H1 (cell line): ENCODE measurements around the gene SAP30L. TPM values are rescaled to one million over a fixed set of nuclear protein-coding genes. Genes with fewer than 3 reads are reported as not detected.

Experiments
- CTCF ChIA-PET: fragments of 300-600 bp; sonication (Branson Sonifier 250); formaldehyde crosslinking; loops from one replicate; lab custom pipeline; 2021; ENCODE audit not compliant: partially characterized antibody; lab: Charles Lee
- POLR2A ChIA-PET: fragments of 300-600 bp; sonication (Branson Sonifier 250); formaldehyde crosslinking; loops from one replicate; lab custom pipeline; 2021; ENCODE audit warnings: inconsistent platforms; ENCODE audit not compliant: partially characterized antibody; lab: Charles Lee
- DNase-seq, 2 experiments: peaks; one replicate each; pipeline versions ENCODE4 v3.0.0 to v3.0.0-alpha.2; 2010 to 2022; ENCODE audit warnings: low spot score in 2 of 2, low read depth in 1 of 2, mixed read lengths in 1 of 2
- FAIRE-seq: peaks from 2 replicates; lab custom pipeline; 2011; peaks lifted over from hg19 to GRCh38; lab: Jason Lieb, UNC
- H2AFZ ChIP-seq: 2 replicates; pipeline ENCODE4 v1.8.1; 2012; ENCODE audit warnings: low read length, inconsistent platforms
- H2AK5ac ChIP-seq: 2 replicates; pipeline ENCODE4 v1.6.1; 2013; ENCODE audit warnings: low read depth, low read length
- H2BK120ac ChIP-seq: replicated peaks from 2 replicates; pipeline ENCODE3; 2013; ENCODE audit warnings: low read depth, low read length, inconsistent platforms
- H2BK12ac ChIP-seq: 2 replicates; pipeline ENCODE4 v1.6.1; 2013; ENCODE audit warnings: low read depth, low read length
- H2BK15ac ChIP-seq: 2 replicates; pipeline ENCODE4 v1.6.1; 2013; ENCODE audit warnings: low read length
- H2BK20ac ChIP-seq: 2 replicates; pipeline ENCODE4 v1.6.1; 2013; ENCODE audit warnings: low read length
- H2BK5ac ChIP-seq: 2 replicates; pipeline ENCODE4 v1.6.1; 2013; ENCODE audit warnings: low read depth, low read length
- H3K14ac ChIP-seq: 2 replicates; pipeline ENCODE4 v1.6.1; 2013; ENCODE audit warnings: inconsistent platforms; ENCODE audit not compliant: insufficient read length
- H3K18ac ChIP-seq: 2 replicates; pipeline ENCODE4 v1.6.1; 2013; ENCODE audit warnings: low read length; ENCODE audit errors: extremely low read depth
- H3K23ac ChIP-seq: 2 replicates; pipeline ENCODE4 v1.6.1; 2013; ENCODE audit warnings: inconsistent platforms; ENCODE audit not compliant: insufficient read length
- H3K23me2 ChIP-seq: 2 replicates; pipeline ENCODE4 v1.6.1; 2013; ENCODE audit warnings: low read depth, low read length
- H3K27ac ChIP-seq: 2 replicates; pipeline ENCODE4 v1.6.1; 2011; ENCODE audit warnings: low read depth, low read length, inconsistent platforms
- H3K27me3 ChIP-seq, 4 experiments: replicated peaks in 1 of 4; 1 replicate in 1 of 4; 2 replicates in 3 of 4; pipeline versions ENCODE4 v1.6.1 to v1.8.1; 2011 to 2013; ENCODE audit warnings: low read length in 3 of 4, mild to moderate bottlenecking in 3 of 4, inconsistent platforms in 2 of 4, mixed read lengths in 2 of 4, moderate library complexity in 1 of 4; ENCODE audit not compliant: control insufficient read depth in 3 of 4, insufficient read depth in 3 of 4; ENCODE audit errors: extremely low read depth in 1 of 4
- H3K36me3 ChIP-seq, 4 experiments: 2 replicates each; pipeline versions ENCODE4 v1.6.1 to v1.8.1; 2011 to 2013; ENCODE audit warnings: mild to moderate bottlenecking in 4 of 4, low read length in 3 of 4, moderate library complexity in 2 of 4, control low read depth in 1 of 4, inconsistent platforms in 1 of 4; ENCODE audit not compliant: insufficient read depth in 4 of 4, control insufficient read depth in 2 of 4
- H3K4ac ChIP-seq: replicated peaks from 2 replicates; pipeline ENCODE3; 2013; ENCODE audit warnings: low read length, low read depth, mixed read lengths, inconsistent platforms; ENCODE audit not compliant: insufficient read length
- H3K4me1 ChIP-seq, 4 experiments: replicated peaks in 1 of 4; 1 replicate in 1 of 4; 2 replicates in 3 of 4; pipeline versions ENCODE4 v1.6.1 to v1.8.1; 2011 to 2013; ENCODE audit warnings: low read length in 3 of 4, inconsistent platforms in 2 of 4, mixed read lengths in 1 of 4; ENCODE audit not compliant: insufficient read depth in 4 of 4, control insufficient read depth in 3 of 4
- H3K4me2 ChIP-seq, 2 experiments: 2 replicates each; pipeline versions ENCODE4 v1.6.1 to v1.8.1; 2011 to 2013; ENCODE audit warnings: low read depth in 2 of 2, low read length in 2 of 2, control low read depth in 1 of 2, inconsistent platforms in 1 of 2, mild to moderate bottlenecking in 1 of 2; ENCODE audit not compliant: insufficient read depth in 1 of 2
- H3K4me3 ChIP-seq, 4 experiments: fragments of 200-600, 300-600 bp in 1 of 4; sonication (generic), shearing (Covaris generic), sonication (Bioruptor Twin) in 1 of 4; 2 replicates each; pipeline versions ENCODE4 v1.5.1 to v1.8.1; 2011 to 2016; ENCODE audit warnings: low read length in 4 of 4, low read depth in 3 of 4, control low read depth in 2 of 4, inconsistent platforms in 2 of 4, mild to moderate bottlenecking in 2 of 4, mixed read lengths in 1 of 4, moderate library complexity in 1 of 4; ENCODE audit not compliant: insufficient read depth in 2 of 4; ENCODE audit errors: extremely low read depth in 1 of 4
- H3K56ac ChIP-seq: replicated peaks from 2 replicates; pipeline ENCODE3; 2013; ENCODE audit warnings: low read depth, mild to moderate bottlenecking, mixed read lengths, low read length, inconsistent platforms; ENCODE audit not compliant: insufficient read length
- H3K79me1 ChIP-seq: 2 replicates; pipeline ENCODE4 v1.6.1; 2013; ENCODE audit warnings: low read depth, low read length, control low read depth
- H3K79me2 ChIP-seq, 2 experiments: 2 replicates each; pipeline versions ENCODE4 v1.6.1 to v1.8.1; 2012 to 2013; ENCODE audit warnings: low read length in 2 of 2, mild to moderate bottlenecking in 2 of 2, inconsistent platforms in 1 of 2; ENCODE audit not compliant: insufficient read depth in 2 of 2, control insufficient read depth in 1 of 2
- H3K9ac ChIP-seq, 4 experiments: replicated peaks in 1 of 4; 1 replicate in 1 of 4; 2 replicates in 3 of 4; pipeline versions ENCODE4 v1.6.1 to v1.8.1; 2011 to 2013; ENCODE audit warnings: low read depth in 3 of 4, low read length in 3 of 4, control low read depth in 2 of 4, mild to moderate bottlenecking in 2 of 4, moderate library complexity in 2 of 4, inconsistent platforms in 1 of 4; ENCODE audit errors: extremely low read depth in 1 of 4
- H3K9me3 ChIP-seq, 2 experiments: 2 replicates each; pipeline versions ENCODE4 v1.6.1 to v1.8.1; 2012 to 2013; ENCODE audit warnings: mild to moderate bottlenecking in 2 of 2, moderate library complexity in 2 of 2, control low read depth in 1 of 2, inconsistent platforms in 1 of 2, low read depth in 1 of 2, low read length in 1 of 2, mixed read lengths in 1 of 2; ENCODE audit not compliant: insufficient read depth in 2 of 2
- H4K20me1 ChIP-seq, 2 experiments: replicated peaks in 1 of 2; 2 replicates each; pipeline versions ENCODE3 to v1.8.1; 2011 to 2013; ENCODE audit warnings: inconsistent platforms in 2 of 2, low read length in 2 of 2, mild to moderate bottlenecking in 1 of 2; ENCODE audit not compliant: insufficient read depth in 2 of 2, control insufficient read depth in 1 of 2
- H4K5ac ChIP-seq: 2 replicates; pipeline ENCODE4 v1.6.1; 2013; ENCODE audit warnings: low read length, low read depth, mixed read lengths, inconsistent platforms; ENCODE audit not compliant: insufficient read length
- H4K8ac ChIP-seq: 2 replicates; pipeline ENCODE4 v1.8.0; 2013; ENCODE audit warnings: mild to moderate bottlenecking, moderate library complexity, low read length, inconsistent platforms; ENCODE audit not compliant: insufficient read depth; ENCODE audit errors: extremely low read depth
- H4K91ac ChIP-seq: replicated peaks from 2 replicates; pipeline ENCODE3; 2013; ENCODE audit warnings: low read length, mixed read lengths, inconsistent platforms; ENCODE audit not compliant: insufficient read length
- BACH1 ChIP-seq: IDR thresholded peaks from 2 replicates; pipeline ENCODE4 v1.6.1; 2012; ENCODE audit warnings: low read length, improper control_type of control experiment
- CREB1 ChIP-seq: IDR thresholded peaks from 2 replicates; pipeline ENCODE4 v1.6.1; 2012; ENCODE audit warnings: inconsistent platforms
- HDAC2 ChIP-seq, 2 experiments: fragments of 300-600 bp in 1 of 2; sonication (generic) in 1 of 2; IDR thresholded peaks; 2 replicates each; pipeline ENCODE4 v1.6.1; 2011 to 2012; ENCODE audit warnings: low read depth in 2 of 2, low read length in 2 of 2, mild to moderate bottlenecking in 2 of 2, moderate library complexity in 2 of 2, borderline replicate concordance in 1 of 2, inconsistent platforms in 1 of 2
- RBBP5 ChIP-seq: IDR thresholded peaks from 2 replicates; pipeline ENCODE4 v1.7.1; 2012; ENCODE audit warnings: low read depth, mild to moderate bottlenecking, inconsistent platforms, low read length, moderate library complexity, borderline replicate concordance
- SAP30 ChIP-seq: fragments of 300-600 bp; sonication (generic); IDR thresholded peaks from 2 replicates; pipeline ENCODE4 v1.7.1; 2012; ENCODE audit warnings: low read length, moderate library complexity, mild to moderate bottlenecking, inconsistent platforms; ENCODE audit not compliant: insufficient read depth, insufficient replicate concordance
- SIRT6 ChIP-seq: IDR thresholded peaks from one replicate; pipeline ENCODE4 v1.7.1; 2012; ENCODE audit warnings: low read length, inconsistent platforms
- TEAD4 ChIP-seq: IDR thresholded peaks from 2 replicates; pipeline ENCODE4 v1.6.1; 2012; ENCODE audit warnings: low read depth, low read length, inconsistent platforms, mixed read lengths
- ZNF274 ChIP-seq: IDR thresholded peaks from 2 replicates; pipeline ENCODE4 v1.7.0; 2012; ENCODE audit warnings: low read length, borderline replicate concordance; ENCODE audit errors: extremely low read depth
- WGBS, 2 experiments: shearing (Covaris generic) in 1 of 2; methylation state at CpG; one replicate each; pipeline versions ENCODE4 v1.1.6 to v1.1.7; 2013 to 2015; ENCODE audit warnings: low lambda C conversion rate in 2 of 2, mixed read lengths in 2 of 2, inconsistent platforms in 1 of 2, low coverage in 1 of 2, missing lambda C conversion rate in 1 of 2; ENCODE audit not compliant: insufficient replicate concordance in 2 of 2, insufficient coverage in 1 of 2, insufficient read length in 1 of 2; ENCODE audit errors: extremely low coverage in 1 of 2, missing lambda C conversion rate in 1 of 2; 5-methylcytosine and 5-hydroxymethylcytosine counted together
- polyA plus RNA-seq, 7 experiments: library from polyadenylated mRNA; depleted of rRNA in 3 of 7; stranded (reverse) in 5 of 7; unstranded in 2 of 7; fragments of >200 nt in 5 of 7; fragments of 200-250 nt in 2 of 7; gene quantifications; 1 replicate in 5 of 7; 2 replicates in 1 of 7; 4 replicates in 1 of 7; pipeline versions ENCODE4 v1.2.1 to v1.2.3, GENCODE V29; 2011 to 2013; ENCODE audit warnings: missing spikeins in 2 of 7, mixed read lengths in 2 of 7
- total RNA-seq: library from RNA; stranded (reverse); fragmentation: NEBNext Ultra II Directional; extraction: Animal tissue kit (Norgen Biotek cat#: 25700); gene quantifications from 2 replicates; pipeline ENCODE4 v1.2.1, GENCODE V29; 2021

SAP30L gene
- total and polyA plus RNA-seq, 2 of the 8 experiments (the other 6 are each of a cell fraction or from before 2014, with no cell fraction given): 12.2 to 31.5 TPM

DNA sequence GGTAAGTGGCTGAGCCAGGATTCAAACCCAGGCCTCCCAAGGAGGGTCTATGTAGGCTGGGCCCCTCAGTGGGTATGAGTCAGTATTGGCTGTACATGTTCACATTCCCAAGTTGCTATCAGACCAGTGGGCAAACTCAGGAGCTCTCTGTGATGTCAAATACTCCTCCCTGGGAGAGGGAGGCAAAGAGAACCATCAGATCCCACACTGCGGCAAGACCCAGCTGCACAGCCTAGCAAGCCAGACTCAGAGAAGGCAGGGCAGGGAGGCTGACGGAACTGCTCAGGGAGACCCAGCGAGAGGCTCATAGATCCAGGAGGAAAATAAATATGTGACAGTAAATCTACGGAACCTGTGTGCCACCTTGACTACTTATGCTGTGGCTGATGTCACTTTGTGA lies 42.6 kb upstream of the SAP30L start:
- Histone ChIP-seq H3K4me1 (no peaks in the 10 kb centered on the region), H2AFZ (no peak overlapping the region), H2BK15ac (no peak overlapping the region), H2BK120ac (no peak overlapping the region), H3K79me1 (no peaks in the 10 kb centered on the region; the same call in 1 of the 2 replicates), H3K18ac (no peak overlapping the region), H3K4ac (no peak overlapping the region), H2BK20ac (no peak overlapping the region), H3K56ac (no peak overlapping the region), H3K23ac (no peak overlapping the region), H2BK5ac (no peak overlapping the region), H3K4me3 (no peak overlapping the region), H3K9me3 (no peaks in the 10 kb centered on the region), H2AK5ac (no peak overlapping the region), H3K36me3 (no peaks in the 10 kb centered on the region), H3K79me2 (no peaks in the 10 kb centered on the region), H2BK12ac (no peak overlapping the region), H3K27me3 (no peaks in the 10 kb centered on the region; a peak in 1 of 7 replicates)
- no peak for FAIRE-seq
- 89% methylated on average over 4 of the region's 4 CpGs; no CpG with 5 or more reads in 1 of the 2 experiments for WGBS, 2 experiments
- ChIA-PET CTCF (interaction anchor here (1.0 to 7.5 kb wide), 16 partner anchors 8 to 1871 kb away, joined by 3 to 61 read pairs (median 12); partner anchors contain the start of gene GALNT10), POLR2A (no interaction called here)
- DNase-seq: no peak
- TF ChIP-seq TEAD4: no peak
- TF ChIP-seq HDAC2 (IDR thresholded peaks at IDR 0.05; ENCODE audit: borderline replicate concordance in 1 of 2, low read depth in 2 of 2, low read length in 2 of 2): no peak
- TF ChIP-seq ZNF274: no peak
- no peak for TF ChIP-seq RBBP5
- TF ChIP-seq BACH1: no peak
- no peak for TF ChIP-seq SAP30
- TF ChIP-seq CREB1: no peak
- no peak for TF ChIP-seq SIRT6
- TF ChIP-seq, all 59 proteins: peak for 0
- H4K8ac ChIP-seq: no peak overlapping the region
- H3K23me2 ChIP-seq: no peaks in the 10 kb centered on the region
- no peak overlapping the region for H3K14ac ChIP-seq
- no peak overlapping the region for H3K4me2 ChIP-seq
- peaks cover 0 to 2% of the 10 kb centered on the region in 2 experiments for H4K20me1 ChIP-seq
- no peak overlapping the region for H4K5ac ChIP-seq
- no peak overlapping the region for H4K91ac ChIP-seq
- H3K9ac ChIP-seq: no peak overlapping the region
- H3K27ac ChIP-seq: no peak overlapping the region
